Fibroblast of peridontal ligament (primary cell): ENCODE data around the gene CAPN1.

ENCODE experiments used
- DNase-seq: peaks from one replicate; pipeline ENCODE4 v3.0.0-alpha.2; 2010; ENCODE audit errors: extremely low read depth

CAPN1 gene

DNA sequence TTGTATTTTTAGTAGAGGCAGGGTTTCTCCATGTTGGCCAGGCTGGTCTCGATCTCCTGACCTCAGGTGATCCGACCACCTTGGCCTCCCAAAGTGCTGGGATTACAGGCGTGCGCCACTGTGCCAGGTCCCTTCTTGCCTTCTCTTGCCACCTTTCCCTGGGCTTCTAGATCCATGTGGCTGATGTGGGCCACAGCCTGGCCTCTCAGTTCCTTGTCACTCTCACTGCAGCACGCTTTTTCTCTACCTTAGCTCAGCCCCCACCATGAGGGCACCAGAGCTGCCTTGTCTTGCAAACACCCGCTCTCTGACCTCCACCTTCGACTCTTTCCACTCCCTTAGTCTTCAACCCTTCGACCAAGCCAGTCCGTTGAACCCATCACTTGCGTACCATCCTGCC lies 7.5 kb downstream of the CAPN1 start:
- no peak for DNase-seq

DNA sequence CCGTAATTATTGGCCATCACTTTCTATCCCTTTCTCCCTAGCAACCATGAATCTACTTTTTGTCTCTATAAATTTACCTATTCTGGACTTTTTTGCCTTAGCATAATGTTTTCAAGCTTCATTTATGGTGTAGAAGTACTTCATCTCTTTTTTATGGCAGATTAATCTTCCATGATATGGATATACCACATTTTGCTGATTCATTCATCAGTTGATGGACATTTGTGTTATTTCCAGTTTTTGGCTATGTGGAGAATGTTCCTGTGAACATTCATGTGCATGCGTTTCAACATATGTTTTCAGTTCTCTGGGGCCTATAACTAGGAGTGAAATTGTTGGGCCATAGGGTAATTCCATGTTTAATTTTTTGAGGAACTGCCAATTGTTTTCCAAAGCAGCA lies 12.8 kb downstream of the CAPN1 start:
- no peak for DNase-seq

DNA sequence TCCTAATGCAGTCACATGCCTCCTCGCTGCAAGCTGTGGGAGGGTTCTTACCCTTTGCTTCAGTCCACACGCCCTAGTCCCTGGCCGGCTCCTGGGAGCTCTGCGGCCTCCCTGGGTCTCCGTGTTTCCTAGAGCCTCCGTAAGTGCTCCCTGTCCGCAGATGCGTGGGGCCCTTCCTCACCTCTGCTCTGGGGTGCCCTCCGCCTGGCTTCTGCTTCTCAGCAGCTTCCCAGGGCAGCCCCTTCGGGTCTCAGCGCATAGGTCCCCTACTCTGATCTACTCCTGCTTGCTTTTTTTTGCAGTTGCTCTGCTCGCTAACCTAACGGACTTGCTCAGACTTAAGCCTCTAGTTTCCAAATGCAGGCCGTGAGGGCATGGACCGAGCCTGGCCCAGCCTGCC lies 22.4 kb downstream of the CAPN1 start:
- DNase-seq, result no peak

DNA sequence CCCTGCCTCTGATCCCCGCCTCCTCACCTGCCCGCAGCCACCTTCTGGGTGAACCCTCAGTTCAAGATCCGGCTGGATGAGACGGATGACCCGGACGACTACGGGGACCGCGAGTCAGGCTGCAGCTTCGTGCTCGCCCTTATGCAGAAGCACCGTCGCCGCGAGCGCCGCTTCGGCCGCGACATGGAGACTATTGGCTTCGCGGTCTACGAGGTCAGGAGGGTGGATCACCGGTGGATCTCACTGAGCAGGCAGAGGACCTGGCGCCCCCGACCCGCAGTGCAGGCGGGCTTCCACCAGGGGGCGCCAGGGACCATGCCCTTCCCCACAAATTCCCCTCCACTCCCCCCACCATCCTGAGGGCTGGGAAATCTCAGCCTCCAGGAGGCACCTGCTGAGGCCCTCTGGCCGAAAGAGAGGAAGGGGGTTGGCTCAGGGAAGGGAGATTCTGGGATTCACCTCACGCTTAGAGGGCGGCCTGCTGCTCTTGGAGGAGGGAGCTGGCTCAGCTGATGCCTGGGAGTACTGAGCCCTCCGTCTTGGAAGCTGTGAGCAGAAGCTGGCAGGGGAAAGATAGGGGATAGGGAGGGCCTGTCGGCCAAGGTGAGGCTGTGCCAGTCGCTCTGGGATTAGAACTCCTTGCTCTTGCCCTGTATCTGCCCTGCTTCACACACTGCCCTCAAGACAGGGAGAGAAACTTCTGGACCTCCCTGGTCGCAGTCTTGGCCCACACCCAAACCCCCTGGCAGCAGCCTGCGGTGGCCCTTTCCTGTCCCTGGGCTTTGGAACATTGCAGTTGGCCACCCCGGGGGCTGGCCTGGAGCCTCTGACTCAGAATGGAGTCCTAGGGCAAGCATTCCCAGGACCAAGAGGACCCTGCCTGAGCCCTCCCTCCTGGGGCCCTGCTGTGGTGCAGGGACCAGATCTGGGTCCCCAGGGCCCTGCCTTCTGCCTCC lies 23.2 kb downstream of the CAPN1 start:
- peak; percentile 8 for DNase-seq

DNA sequence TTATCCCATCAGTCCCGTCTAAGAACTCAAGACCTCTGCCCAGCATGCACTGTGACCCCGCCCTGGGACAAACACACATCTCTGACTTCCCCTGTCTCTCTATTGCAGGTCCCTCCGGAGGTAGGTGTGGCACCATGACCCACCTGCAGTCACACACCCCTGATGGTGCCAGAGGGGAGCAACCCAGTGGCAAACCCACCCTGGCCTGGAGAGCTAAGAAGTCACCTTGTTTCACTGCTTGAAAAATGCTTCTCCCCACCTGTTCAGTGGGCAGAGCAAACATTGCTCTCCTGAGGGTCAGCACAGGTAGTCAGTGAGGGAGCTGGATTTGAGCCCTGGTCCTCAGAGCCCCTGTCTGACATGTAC lies 23.9 kb downstream of the CAPN1 start:
- DNase-seq, result no peak

DNA sequence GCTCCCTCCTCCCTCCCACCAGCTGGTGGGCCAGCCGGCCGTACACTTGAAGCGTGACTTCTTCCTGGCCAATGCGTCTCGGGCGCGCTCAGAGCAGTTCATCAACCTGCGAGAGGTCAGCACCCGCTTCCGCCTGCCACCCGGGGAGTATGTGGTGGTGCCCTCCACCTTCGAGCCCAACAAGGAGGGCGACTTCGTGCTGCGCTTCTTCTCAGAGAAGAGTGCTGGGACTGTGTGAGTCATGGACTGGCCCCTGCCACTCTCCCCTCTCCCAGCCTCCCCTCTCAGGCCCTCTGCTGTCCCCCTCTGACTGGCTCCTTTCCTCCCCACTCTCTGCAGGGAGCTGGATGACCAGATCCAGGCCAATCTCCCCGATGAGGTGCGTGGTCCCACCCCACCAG lies 24.7 kb downstream of the CAPN1 start:
- DNase-seq, result no peak

DNA sequence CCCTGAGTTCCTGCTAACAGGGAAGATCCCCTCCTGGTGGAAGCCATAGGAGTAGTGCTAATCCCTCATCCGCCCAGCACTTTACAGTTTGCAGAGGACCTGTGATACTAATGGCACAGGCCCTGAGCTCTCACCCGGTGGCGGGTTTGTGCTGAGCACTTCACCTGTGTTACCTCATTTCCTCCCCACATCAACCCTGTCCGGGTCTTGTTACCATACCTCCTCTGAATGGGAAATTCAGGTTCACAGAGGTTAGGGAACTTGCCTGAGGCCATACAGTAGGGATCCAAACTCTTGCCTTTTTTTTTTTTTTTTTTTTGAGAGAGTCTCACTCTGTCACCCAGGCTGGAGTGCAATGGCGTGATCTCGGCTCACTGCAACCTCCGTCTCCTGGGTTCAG lies 25.2 kb downstream of the CAPN1 start:
- no peak for DNase-seq

DNA sequence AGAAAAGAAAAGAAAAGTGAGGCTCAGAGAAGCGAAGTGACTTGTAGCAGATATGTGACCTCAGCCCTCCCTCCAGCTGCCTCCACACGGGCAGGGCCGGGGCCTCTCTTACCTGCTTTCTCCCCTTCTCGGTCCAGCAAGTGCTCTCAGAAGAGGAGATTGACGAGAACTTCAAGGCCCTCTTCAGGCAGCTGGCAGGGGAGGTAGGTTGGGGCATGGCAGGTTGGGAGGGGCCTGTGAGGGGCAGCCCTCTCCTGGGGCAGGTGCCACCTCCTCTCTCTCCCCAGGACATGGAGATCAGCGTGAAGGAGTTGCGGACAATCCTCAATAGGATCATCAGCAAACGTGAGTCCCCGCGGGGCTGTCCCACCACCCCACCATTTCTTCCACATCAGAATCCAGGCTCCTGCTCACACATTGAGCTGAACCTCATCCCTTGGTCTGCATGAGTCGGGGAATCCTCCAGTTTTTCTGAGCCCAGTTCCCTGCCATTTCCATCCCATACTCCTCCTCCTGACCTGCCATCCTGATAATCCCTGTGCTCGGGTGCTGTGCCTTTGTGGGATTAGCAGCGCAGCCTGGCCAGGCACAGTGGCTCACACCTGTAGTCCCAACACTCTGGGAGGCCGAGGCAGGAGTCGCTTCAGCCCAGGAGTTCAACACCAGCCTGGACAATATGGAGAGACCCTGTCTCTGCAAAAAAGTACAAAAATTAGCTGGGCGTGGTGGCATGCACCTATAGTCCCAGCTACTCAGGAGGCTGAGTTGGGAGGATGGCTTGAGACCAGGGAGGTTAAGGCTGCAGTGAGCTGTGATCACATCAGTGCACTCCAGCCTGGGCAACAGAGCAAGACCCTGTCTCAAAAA lies 26.4 kb downstream of the CAPN1 start:
- no peak for DNase-seq

DNA sequence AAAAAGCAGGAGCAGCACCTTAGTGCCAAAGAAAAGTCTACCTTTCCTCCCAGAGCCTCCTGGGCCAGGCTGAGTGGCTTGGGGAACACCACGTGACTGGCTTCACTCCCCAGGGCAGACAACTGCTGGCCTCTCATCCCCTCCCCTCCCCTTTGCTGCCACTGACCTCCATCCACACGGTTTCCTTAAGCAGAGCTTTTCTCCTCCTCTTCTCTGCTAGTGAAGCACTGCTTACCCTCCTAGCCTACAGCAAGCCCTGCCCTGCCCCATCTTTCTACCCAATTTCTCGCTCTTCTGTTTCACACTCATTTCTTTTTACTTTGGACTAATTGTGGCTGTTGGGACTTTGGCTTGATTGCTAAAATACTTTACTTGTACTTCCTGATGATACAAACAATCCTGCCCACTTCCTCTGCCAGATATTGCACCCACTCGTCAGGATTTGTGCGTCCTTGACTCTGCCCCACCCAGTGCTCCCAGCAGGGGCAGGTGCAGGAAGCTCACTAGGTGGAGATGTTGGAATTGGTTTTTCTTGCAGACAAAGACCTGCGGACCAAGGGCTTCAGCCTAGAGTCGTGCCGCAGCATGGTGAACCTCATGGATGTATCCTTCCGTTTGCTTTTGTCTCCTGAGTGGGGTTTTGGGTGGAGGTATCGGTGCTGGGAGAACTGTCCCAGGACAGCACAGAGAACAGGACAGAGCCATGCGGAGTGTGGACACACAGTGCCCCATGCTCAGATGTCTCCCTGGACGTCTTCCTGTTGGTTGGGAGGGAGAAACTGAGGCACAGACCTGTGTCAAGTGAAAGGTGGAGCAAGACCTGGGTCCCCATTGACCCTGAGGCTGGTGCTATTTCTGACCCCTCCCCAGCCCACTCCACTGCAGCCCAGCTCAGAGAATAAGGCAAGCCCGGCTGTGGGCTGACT lies 27.3 kb downstream of the CAPN1 start:
- DNase-seq, result no peak

DNA sequence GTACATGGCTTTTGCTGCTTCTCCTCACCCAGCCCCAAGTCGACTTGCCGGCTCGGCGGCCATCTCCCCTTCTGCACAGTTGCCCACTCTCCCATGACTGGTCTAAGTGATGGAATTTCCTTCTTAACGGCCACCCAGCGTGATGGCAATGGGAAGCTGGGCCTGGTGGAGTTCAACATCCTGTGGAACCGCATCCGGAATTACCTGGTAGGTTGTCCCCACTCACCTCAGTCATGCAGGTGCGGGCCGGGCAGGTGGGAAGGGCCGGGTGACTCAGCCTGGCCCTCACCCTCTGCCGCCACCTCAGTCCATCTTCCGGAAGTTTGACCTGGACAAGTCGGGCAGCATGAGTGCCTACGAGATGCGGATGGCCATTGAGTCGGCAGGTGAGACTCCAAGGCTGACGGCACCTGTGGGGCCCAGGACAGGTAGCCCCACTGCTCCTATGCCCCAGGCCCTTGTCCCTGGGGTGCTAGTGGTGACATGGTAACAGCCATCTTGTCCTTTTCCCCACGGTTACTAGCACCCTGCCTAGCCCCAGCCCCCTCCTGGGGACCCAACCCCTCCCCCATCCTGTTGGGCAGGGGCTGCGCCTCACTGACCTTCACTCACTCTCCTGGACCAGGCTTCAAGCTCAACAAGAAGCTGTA lies 28.1 kb downstream of the CAPN1 start:
- DNase-seq, result no peak

DNA sequence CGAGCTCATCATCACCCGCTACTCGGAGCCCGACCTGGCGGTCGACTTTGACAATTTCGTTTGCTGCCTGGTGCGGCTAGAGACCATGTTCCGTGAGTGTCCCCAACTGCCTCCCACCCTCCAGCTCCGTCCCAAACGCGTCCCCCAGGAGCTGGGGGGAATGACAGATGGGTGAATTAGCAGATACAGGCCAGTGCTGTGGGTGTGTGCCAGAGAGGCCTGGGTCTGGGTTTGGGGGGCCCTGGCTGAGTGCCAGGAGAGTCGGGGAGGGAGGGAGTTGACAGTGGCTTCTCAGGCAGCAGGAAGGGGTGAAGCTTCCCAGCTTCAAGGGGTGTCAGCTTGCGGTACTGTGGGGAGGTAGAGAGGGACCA lies 28.6 kb downstream of the CAPN1 start:
- DNase-seq, result no peak

DNA sequence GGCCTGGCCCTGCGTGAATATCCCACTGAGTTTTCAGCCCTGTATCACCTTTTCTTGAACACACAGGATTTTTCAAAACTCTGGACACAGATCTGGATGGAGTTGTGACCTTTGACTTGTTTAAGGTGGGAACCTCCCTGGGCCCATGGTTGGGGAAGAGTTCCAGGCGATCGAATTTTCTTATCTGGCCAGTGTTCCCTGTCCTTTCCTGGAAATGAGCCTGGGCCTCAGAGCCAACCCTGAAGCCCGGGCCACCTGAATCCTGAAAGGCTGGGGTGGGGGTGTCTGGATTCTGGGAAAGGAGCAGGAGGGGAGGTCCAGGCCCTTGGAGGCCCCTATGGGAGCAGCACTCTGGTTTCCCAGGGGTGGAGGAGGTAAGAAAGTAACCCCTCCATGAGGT lies 29.0 kb downstream of the CAPN1 start:
- no peak for DNase-seq

DNA sequence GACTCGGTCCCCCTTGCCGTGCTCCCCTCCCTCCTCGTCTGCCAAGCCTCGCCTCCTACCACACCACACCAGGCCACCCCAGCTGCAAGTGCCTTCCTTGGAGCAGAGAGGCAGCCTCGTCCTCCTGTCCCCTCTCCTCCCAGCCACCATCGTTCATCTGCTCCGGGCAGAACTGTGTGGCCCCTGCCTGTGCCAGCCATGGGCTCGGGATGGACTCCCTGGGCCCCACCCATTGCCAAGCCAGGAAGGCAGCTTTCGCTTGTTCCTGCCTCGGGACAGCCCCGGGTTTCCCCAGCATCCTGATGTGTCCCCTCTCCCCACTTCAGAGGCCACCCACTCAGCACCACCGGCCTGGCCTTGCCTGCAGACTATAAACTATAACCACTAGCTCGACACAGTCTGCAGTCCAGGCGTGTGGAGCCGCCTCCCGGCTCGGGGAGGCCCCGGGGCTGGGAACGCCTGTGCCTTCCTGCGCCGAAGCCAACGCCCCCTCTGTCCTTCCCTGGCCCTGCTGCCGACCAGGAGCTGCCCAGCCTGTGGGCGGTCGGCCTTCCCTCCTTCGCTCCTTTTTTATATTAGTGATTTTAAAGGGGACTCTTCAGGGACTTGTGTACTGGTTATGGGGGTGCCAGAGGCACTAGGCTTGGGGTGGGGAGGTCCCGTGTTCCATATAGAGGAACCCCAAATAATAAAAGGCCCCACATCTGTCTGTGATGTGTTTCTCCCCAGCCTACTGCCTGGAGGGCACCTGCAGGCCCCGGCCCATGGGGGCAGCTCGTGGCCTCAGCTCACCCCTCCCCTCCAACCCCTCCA lies 29.8 kb downstream of the CAPN1 start:
- no peak for DNase-seq

DNA sequence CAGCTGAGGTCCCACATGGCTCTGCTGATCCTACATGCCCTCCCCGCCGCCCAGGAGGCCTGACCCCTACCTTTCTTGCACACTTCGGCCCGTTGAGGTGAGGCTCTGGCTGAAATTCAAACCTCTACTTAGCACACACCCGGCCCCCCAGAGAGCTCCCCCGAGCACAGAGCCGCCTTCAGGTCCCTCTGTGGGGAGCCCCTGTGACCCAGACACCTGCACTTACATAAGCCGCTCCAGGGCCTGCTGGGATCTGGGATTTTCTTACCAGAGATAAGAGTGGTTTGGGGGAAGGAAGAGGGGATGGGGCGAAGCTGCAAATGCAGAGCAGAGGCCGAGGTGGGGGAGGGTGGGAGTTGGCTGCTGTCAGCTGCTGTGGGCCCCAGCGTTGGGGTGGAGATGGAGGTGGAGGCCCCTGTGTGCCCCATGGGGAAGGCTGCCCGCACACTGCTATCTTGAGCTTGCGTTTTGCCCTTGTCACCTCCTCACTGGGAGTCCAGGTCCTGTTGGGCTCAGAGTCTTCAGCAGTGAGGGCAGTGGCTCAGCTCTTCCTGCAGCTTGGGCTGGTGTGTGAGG lies 30.6 kb downstream of the CAPN1 start:
- DNase-seq, result no peak

DNA sequence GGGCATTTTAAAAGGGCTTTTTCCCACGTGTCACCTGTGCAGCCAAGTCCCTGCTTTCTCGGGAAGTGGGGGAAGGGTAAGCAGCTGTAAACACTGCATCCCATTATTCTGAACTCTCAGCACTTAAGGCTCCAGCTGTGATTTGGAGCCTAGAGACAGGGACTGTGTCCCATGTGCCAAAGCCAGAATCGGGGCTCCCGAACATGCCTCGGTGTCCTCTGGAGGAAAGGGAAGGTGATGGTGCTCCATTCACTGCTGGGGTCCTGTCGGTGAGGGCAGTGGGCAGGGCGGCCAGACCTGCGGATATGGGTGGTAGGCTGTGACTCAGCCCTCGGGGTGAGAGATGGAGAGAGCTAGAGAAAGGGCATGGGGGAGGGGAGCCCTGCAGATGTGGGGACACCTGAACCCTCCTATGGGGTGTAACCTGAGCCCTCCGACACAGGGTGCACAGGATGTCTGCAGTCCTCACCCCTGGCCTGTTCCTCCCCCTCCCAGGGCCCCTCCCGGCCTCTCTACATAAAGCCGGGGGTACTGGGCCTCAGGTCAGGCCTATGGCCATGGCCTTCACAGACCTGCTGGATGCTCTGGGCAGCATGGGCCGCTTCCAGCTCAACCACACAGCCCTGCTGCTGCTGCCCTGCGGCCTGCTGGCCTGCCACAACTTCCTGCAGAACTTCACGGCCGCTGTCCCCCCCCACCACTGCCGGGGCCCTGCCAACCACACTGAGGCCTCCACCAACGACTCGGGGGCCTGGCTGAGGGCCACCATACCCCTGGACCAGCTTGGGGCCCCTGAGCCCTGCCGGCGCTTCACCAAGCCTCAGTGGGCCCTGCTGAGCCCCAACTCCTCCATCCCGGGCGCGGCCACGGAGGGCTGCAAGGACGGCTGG lies 31.8 kb downstream of the CAPN1 start:
- DNase-seq, result no peak

DNA sequence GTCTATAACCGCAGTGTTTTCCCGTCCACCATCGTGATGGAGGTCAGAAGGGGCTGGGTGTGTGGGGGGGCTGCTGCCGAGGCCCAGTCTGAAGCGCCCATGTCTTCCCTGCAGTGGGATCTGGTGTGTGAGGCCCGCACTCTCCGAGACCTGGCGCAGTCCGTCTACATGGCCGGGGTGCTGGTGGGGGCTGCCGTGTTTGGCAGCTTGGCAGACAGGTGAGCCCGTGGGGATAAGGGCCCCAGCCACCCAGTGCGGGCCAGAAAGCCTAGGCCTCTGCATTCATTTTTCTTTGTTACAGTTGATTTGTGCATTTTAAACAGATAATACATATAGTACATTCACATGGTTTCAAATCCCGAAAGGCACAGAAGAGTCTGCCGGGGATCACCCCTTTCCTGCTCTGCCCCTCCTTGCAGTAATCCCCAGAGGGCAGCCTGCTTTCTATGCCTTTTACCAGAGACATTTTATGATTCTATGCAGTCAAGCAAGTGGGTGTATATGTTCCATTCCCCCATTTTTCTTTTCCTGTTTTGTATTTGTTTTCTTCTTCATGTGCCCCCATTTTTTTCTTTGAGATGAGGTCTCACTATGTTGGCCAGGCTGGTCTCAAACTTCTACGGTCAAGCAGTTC lies 32.6 kb downstream of the CAPN1 start:
- DNase-seq, result no peak

DNA sequence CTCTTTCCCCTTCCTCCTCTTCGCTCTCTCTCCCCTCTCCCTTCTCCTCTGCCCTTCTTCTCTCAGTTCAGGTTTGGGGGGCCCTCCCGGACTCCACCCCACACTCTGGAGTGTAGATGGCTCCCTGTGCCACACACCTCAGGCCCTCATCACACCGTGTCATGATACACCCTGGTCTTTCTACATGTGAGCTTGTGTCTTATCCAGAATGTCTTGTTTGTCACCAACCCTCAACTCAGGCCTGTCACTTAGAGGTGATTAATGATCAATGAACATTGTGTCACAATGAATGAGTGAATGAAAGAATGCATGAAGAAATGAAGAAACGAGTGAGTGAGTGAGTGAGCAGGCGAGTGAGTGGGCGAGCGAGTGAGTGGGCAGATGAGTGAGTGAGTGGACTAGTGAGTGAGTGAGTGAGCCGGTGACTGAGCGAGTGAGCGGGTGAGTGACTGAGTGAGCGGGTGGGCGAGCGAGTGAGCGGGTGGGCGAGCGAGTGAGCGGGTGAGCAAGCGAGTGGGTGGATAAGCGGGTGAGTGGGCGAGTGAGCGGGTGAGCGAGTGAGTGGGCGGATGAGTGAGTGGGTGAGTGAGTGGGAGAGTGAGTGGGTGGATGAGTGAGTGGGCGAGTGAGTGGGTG lies 33.8 kb downstream of the CAPN1 start:
- no peak for DNase-seq

DNA sequence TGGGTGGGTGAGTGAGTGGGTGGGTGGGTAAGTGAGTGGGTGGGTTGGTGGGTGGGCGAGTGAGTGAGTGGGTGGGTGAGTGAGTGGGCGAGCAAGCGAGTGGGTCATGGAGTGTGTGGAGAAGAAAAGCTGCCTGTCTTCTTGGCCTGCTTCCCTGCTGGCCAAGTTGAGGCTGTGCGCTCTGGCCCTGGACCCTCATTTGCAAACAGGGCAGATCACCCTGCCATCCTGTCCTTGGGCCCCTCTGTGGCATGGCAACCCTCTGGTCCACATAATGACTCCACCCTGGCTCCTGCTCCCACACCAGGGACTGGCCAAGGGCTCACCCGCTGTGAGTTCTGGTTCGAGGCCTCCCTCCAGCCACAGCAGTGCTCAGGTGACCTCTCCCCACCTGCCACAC lies 35.1 kb downstream of the CAPN1 start:
- DNase-seq, result no peak
